Posterior vena cava (tissue), 2 donors: Measurements from ENCODE around the gene PRSS53. TPM values are rescaled to one million over a fixed set of nuclear protein-coding genes. Genes with fewer than 3 reads are reported as not detected.
A peak's percentile ranks its signal among the peaks of the same experiment; 100 is the strongest.
"Not testable (repeated sequence)": the region's sequence is repeated elsewhere in the genome, so short reads cannot be mapped to it uniquely, and the experiment has no call there.

Source experiments
- DNase-seq: peaks from one replicate; pipeline ENCODE4 v3.0.0-alpha.2; 2020; ENCODE audit warnings: low spot score
- intact Hi-C, 2 donors: fragments of 100-400 bp; cut with DNase I; formaldehyde crosslinking; loops; one replicate each; pipeline versions ENCODE4 v1.14.1 to v1.14.2; 2022 to 2023
- total RNA-seq, 2 donors: library from RNA; stranded (reverse); fragmentation: NEBNext Ultra II Directional; extraction: Animal tissue kit (Norgen Biotek cat#: 25700); gene quantifications; one replicate each; pipeline ENCODE4 v1.2.1, GENCODE V29; 2021
- donor health status: DM: yes; HTN: yes; CAD: no.
- donor health status: DM: yes; HTN: yes; CAD: no.

The PRSS53 gene
- total RNA-seq, 2 donors from 2014 or later, result 1.5 to 3.5 TPM

DNA sequence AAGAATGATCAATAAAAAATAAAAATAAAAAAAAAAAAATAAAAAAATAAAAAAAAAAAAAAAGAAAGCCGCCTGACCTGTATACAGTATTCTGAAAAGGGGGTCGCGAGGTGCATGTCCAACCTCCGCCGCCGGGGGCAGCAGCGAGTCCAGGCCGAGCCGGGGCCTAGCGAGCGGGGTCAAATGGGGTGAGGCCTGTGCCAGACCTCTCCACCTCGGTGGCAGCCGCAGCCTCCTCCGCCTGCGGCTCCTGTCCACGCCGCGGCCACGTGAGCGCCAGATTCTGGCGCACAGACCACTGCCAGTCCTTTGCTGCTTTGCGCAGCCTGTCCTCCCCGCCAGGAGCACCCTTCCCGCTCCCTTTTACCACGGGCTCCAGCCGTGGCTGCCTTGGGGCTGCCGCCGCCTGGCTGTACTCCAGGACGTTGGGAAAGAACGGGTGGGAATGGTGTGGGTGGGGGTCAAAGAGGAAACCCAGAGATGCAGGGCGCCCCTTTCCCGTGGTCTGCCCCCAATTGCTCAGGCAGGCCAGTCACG is 17.0 kb upstream of the PRSS53 start:
- intact Hi-C loops, result no loop called here
- peak; percentile 95 for DNase-seq

DNA sequence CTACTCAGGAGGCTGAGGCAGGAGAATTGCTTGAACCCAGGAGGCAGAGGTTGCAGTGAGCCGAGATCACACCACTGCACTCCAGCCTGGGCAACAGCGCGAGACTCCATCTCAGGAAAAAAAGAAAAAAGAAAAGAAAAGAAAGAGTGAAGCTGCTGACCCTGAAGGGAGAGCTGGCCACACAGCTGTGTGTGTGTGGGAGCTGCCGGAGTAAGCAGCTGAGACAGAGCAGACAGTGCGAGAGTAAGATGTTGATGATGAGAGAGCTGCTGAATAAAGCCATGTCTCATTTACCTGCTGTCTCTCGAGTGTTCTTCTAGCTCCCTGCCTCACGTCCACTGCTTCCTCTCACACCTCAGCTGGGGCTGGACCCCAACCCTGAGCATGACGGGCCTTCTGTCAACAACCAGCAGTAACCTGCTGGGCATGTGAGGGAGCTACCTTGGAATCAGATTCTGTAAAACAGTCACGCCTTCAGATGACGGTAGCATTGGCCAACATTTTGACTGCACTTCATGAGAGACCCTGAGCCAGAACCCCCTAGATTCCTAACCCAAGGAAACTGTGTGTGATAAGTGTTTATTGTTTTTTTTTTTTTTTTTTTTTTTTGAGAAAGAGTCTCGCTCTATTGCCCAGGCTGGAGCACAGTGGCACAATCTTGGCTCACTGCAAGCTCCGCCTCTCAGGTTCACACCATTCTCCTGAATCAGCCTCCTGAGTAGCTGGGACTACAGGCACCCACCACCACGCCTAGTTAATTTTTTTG is 12.3 kb upstream of the PRSS53 start:
- DNase-seq, intact Hi-C loops: not testable (repeated sequence)

DNA sequence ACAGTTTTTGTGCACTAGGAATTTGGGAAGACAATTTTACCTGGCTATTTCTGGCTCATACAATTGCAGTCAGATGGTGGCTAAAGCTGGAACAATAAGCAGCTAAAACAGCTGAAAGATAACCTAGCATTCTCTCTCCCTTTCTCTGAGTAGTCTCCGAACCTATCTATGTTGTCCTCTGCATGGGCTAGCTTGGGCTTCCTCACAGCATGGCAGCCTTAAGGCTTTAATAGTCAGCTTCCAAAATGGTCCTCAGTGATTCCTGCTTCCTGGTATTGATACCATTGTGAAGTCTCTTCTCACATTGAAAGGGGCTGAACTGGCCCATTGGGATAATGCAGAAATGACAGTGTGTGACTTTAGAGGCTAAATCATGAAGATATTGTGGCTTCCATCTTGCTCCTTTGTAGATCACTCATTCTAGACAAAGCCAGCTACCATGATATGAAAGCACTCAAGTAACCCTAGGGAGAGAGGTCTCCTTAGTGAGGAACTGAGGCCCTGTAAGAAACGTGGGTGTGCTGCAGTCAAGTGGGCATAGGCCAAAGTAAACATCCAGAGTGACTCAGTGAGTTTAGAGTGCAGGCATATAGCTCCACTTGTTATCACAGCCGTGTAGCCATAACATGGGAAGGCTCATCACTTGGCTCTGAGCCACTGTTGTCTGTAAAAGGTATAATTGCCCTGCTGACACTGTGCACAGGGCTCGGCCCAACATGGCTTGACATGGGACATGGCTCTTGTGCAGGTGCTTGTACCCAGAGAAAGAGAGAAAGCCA is 11.3 kb upstream of the PRSS53 start:
- intact Hi-C loops, result loop anchor here in 1 of 2 donors (10.0 kb wide), 1 partner anchor 115 kb away; the partner anchor contains the start of gene HSD3B7

DNA sequence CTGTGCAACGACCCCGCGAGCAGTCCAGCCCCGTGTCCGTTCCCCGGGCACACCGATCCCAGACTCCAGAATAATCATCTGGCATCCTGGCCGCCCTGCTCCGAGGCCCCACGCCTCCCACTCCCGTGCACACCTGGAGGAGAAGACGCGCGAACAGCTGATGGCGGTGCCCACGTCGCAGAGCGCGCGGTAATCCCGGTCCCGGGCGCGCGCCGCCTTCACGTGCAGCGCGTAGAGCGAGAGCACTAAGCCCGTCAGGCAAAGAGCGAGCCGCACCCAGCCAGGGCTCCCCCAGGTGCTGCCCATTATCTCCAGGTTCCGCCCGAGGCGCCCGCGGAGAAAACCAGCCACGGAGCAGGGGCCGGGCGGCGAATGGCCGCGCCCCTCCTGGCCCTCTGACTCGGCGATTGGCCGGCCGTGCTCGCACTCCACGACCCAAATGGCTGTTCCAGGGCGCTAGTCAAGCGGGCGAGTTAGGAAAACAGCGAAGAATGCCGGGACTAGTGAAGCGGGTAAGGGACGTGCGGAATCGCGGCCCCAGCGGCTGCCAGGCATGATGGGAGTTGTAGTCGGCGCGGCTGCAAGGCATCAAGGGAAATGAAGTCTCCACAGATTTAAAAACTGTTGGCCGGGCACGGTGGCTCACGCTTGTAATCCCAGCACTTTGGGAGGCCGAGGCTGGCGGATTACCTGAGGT is 5.8 kb upstream of the PRSS53 start, which contains the start of gene VKORC1:
VKORC1 (minus strand) TSS at position 374 of the 697 bp plus-strand sequence; CDS start at position 306, 68 bp downstream.
- intact Hi-C loops, result loop anchor here in 1 of 2 donors (10.0 kb wide), 1 partner anchor 110 kb away; the partner anchor contains the start of gene HSD3B7
- peak; percentile 99 for DNase-seq

More for the DNA sequence above, 11.3 kb upstream of the PRSS53 start:
- DNase-seq, result no peak

DNA sequence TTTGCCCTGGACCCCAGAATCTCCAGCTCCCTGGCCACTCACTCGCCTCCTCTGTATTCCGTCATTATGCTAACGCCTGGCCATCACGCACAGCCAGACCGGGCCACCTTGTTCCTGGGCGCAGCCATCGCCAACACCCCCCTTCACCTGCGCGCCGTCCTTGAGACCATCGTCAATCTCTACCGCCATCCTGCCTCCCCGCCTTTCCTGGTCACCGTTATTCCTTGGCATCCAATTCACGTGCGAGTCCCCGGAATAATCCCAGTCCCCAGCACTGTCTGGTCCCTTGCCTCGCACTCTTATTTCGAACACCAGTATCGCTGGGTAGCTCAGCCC is 5.3 kb upstream of the PRSS53 start:
- no peak for DNase-seq
- intact Hi-C loops, result loop anchor here in 1 of 2 donors (10.0 kb wide), 1 partner anchor 109 kb away; the partner anchor contains the start of gene HSD3B7

DNA sequence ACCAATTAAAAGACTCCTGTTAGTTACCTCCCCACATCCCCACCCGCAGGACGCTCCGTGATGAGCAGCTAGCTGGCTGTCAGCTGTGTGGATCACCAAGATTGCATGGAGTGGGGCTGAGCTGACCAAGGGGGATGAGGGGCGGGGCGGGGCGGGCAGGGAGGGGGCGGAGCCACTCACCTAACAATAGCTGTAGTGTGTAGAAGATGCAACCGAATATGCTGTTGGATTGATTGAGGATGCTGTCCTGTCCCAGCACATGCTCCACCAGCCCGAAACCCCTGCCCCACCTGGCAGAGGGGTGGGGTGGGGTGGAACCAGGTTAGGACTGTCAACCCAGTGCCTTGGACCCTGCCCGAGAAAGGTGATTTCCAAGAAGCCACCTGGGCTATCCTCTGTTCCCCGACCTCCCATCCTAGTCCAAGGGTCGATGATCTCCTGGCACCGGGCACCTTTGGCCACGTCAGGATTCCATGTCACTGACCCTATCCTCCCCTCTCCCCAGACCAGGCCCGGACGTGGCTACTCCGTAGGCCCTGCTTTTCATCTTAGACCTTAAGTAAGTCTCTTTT is 4.5 kb upstream of the PRSS53 start:
- intact Hi-C loops, result loop anchor here in 1 of 2 donors (10.0 kb wide), 1 partner anchor 108 kb away; the partner anchor contains the start of gene HSD3B7
- peak; percentile 72 for DNase-seq

DNA sequence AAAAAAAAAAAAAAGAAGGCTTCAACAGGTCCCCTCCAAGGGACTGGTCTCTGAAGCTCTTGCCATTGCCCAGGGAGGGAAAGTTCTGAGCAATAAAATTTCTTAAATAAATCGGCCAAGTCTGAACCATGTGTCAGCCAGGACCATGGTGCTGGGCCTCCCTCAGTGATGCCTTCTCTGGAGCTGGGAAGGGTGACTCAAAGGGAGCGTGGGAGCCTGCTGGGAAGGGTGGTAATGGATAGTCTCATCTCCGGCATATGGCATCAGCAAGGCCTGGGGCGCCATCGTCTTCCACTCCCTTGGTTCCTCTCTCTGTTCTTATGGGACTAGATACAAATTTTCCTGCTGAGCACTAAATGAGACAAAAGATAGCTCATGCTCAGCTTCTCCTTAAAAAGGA is 3.6 kb upstream of the PRSS53 start:
- intact Hi-C loops, result loop anchor here in 1 of 2 donors (10.0 kb wide), 1 partner anchor 108 kb away; the partner anchor contains the start of gene HSD3B7

DNA sequence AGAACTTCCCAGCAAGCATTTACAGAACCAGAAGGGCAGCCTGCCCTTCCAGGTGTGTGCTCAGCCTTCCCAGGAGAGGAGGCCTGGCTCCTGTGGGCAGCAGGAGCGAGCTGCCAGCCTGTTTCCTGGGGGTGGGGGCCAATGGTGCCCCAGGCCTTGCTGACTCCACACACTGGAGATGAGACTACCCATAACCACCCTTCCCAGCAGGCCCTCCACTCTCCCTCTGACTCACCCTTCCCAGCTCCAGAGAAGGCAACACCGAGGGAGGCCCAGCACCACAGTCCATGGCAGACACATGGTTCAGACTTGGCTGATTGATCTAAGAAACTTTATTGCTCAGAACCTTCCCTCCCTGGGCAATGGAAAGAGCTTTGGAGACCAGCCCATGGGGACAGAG is 1.8 kb upstream of the PRSS53 start:
- intact Hi-C loops, result loop anchor here in 1 of 2 donors (10.0 kb wide), 1 partner anchor 106 kb away; the partner anchor contains the start of gene HSD3B7
- peak; percentile 50 for DNase-seq

More for the DNA sequence above, 3.6 kb upstream of the PRSS53 start:
- DNase-seq, result peak; percentile 76

DNA sequence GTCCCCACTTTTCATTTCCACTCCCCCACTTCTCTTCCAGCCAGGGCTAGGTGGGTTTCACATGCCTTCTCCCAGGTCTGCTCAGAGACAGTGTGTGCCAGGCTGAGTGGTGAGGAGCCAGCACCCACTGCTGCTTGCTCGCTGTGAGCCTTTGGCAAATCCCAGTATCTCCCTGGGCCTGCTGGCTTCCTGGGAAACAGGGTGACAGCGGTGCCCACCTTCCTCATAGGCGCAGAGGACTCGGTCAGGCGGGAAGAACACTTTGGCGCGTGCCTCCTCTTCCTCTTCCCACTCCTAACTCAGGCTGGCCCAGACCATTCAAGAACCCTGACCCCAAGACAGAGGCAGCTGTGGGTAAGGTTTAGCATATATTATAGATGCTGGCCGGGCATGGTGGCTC is 456 bp upstream of the PRSS53 start:
- DNase-seq, result no peak
- intact Hi-C loops, result loop anchor here in 1 of 2 donors (10.0 kb wide), 1 partner anchor 374 kb away; no protein-coding TSS in a partner anchor

DNA sequence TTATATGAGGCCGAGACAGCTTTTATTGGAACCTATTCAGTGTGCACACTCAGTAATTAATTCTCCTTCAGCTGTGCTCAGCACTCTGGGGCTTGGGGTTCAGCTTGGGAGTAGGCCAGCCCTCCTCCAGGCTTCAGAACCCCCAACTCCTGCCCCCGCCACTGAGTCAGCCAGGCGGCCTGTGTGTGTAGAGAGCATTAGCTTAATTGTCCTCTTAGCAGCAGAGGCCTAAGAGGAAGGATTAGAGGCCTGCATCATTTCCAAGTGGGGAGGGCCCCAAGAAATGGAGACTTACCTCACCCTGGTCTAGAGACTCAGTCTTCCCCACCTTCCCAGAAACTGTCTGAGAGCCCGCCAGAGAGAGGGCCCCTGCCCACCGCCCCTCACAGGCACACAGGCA is 772 bp downstream of the PRSS53 start:
- DNase-seq, result no peak
- intact Hi-C loops, result loop anchor here in 1 of 2 donors (10.0 kb wide), 1 partner anchor 373 kb away; no protein-coding TSS in a partner anchor

DNA sequence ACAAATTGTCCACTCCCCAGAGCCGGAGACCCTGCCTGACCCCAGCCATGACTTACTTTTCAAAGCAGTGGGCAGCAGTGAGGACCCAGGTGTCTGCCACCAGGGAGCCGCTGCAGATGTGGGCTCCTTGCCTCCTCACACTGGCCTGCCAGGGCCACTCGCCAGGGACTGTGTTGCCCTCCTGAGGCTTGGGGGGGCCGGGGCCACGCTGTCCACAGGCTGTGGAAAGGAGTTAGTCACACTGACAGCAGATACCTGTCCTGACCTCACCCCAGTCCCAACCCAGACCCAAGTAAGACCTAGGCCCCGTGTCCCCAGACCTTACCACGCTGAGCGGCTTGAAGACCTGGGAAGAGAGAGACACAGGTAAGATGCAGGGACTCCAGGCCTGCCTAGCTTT is 1.3 kb downstream of the PRSS53 start:
- intact Hi-C loops, result loop anchor here in 1 of 2 donors (10.0 kb wide), 1 partner anchor 373 kb away; no protein-coding TSS in a partner anchor
- DNase-seq, result no peak

DNA sequence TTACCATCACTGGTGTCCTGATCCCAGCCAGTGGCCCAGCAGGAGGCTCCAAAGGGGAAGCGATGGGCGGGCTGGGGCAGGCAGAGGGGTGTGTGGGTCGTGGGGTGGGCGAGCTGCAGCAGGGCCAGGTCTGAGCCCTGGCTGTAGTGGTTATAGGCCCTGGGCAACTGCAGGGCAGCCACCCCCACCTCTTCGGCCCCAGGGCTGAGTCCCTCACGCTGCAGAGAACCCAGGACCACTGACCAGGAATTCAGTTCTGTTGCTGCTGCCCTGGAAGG is 2.2 kb downstream of the PRSS53 start:
- intact Hi-C loops, result loop anchor here in 1 of 2 donors (10.0 kb wide), 1 partner anchor 372 kb away; no protein-coding TSS in a partner anchor

DNA sequence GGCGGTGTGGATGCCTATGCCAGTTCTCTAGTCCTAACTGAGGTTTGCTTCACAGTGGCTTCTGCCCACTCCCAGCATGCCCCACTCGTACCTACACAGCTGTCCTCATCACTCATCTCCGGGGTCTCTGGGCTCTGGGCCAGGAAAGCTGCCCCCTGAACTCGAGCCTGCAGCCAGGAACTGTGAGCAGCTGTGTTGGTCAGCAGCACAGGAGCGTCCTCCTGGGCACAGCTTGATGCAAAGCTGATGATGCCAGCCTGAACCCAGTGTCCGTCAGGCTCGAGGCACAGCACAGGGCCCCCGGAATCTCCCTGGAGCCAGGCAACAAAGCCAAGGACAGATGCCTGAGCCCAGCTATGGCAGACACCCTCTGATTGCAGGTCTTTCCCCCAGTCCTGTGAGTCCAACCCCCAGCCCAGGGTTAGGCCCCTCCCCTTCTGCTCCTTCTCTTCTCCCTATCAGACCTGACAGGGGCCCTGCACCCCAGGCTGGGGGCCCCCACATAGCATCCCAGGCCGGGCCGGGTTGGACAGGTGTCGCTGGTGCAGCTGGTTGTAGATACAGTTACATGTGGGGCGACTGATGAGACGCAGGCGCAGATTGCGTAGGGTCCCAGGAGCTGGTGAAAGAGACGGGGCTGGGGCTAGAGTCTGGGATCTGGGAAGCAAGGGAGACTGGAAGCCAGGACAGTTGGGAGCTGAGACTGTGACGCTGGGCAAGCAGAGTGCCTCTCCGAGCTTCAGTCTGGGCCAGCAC is 2.7 kb downstream of the PRSS53 start:
- intact Hi-C loops, result loop anchor here in 1 of 2 donors (10.0 kb wide), 1 partner anchor 371 kb away; no protein-coding TSS in a partner anchor
- no peak for DNase-seq

More for the DNA sequence above, 2.2 kb downstream of the PRSS53 start:
- no peak for DNase-seq

DNA sequence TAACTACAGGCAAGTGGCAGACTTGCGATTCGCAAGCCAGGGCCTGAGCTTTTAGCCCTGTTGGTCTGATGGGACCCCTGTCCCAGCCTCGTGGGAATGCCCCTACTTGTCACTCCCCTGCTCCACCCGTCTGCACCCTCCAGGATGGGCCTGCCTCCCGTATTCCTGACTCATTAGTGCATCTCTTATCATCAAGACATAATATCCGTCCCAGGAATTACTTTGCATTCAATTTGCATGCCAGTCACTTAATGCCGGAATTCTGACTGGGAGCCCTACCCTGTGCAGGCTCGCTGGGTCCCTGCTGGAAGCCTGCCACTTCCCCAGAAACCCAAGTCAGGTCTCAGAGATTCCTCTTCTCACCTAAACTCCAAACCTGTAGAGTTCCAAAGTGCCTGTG is 3.3 kb downstream of the PRSS53 start:
- intact Hi-C loops, result loop anchor here in 1 of 2 donors (10.0 kb wide), 1 partner anchor 371 kb away; no protein-coding TSS in a partner anchor
- no peak for DNase-seq

DNA sequence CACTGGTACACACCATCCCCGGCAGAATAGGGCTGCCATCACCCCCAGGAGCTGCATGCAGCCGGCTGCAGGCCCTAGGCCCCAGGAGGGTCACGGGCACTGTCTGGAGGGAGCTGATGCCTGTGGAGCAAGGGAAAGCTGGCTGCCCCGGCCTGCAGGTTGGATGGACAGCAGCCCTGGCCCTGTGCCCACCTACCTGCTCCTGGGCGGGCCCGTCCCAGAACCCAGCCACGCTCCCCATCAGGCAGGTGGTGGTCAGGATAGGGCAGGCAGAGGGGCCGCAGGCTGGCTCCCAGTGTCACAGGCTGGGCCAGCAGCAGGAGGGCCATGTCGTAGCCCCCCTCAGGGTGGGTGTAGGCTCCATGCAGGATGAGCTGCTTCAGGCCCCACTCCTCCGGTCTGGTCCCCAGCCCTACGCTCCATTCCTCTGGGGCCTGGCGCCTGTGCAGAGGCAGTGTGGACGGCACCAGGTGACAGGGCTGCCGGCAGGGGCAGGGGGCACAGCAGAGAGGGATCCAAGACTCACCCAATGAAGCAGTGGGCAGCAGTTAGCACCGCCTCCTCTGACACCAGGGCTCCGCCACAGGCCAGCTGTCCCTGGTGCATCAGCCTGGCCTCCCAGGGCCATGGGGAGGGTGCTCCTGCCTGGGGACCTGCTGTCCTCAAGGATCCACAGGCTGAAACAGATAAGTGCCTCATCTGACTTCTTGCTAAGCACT is 4.0 kb downstream of the PRSS53 start:
- intact Hi-C loops, result loop anchor here in 1 of 2 donors (10.0 kb wide), 1 partner anchor 370 kb away; no protein-coding TSS in a partner anchor
- DNase-seq, result no peak

DNA sequence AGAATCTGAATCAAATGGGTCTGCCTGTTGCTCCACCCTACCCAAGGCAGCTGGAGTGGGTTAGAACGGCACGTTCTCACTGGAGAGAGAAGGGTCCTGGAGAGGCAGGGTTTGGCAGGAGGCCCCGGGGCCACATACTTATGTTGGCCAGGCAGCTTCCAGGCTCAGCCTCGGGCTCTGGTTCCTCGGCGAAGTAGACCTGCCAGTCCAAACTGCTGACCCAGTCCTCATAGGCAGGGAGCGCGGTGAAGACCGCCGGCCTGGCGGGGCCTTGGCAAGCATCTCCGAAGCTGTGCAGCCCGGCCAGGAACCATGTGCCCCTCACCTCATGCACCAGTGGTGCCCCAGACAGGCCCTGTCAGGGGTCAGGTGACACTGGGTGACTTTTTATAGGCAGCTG is 4.8 kb downstream of the PRSS53 start:
- DNase-seq, result no peak
- intact Hi-C loops, result loop anchor here in 1 of 2 donors (10.0 kb wide), 1 partner anchor 369 kb away; no protein-coding TSS in a partner anchor

DNA sequence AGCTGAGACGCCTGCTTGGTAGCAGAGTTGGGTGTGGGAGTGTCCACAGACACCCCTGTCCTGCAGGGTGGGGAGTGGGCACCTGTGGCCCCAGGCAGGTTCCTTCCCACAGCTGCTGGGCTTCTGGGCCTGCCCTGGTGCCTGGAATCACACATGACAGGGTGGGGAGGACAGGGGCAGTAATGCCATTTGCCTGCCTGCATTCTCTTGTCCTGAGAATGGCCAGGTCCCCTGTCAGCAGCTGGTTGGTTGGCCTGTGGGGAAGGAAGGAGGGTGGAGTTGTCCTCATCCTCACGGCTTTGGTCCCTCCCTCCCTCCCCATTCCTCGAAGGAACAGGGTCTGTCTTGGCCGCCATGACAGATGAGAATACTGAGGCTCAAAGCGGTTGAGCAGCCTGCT is 5.2 kb downstream of the PRSS53 start:
- no peak for DNase-seq
- intact Hi-C loops, result loop anchor here in 1 of 2 donors (10.0 kb wide), 1 partner anchor 369 kb away; no protein-coding TSS in a partner anchor
